SKM-1 treated with dmso at 0.1 percent for 144 hours (cell line): ENCODE results near the gene HNRNPDL.
A peak's percentile ranks its signal among the peaks of the same experiment; 100 is the strongest.
"Not testable (repeated sequence)": the region's sequence is repeated elsewhere in the genome, so short reads cannot be mapped to it uniquely, and the experiment has no call there.

ENCODE experiments used
- DNase-seq: peaks from one replicate; lab custom pipeline; 2025; ENCODE audit not compliant: unreplicated experiment; lab: John Stamatoyannopoulos, UW

Gene HNRNPDL

GRCh38 chr4:82390061-82390460, 40.2 kb downstream of the HNRNPDL start:
- DNase-seq = not testable (repeated sequence)

DNA sequence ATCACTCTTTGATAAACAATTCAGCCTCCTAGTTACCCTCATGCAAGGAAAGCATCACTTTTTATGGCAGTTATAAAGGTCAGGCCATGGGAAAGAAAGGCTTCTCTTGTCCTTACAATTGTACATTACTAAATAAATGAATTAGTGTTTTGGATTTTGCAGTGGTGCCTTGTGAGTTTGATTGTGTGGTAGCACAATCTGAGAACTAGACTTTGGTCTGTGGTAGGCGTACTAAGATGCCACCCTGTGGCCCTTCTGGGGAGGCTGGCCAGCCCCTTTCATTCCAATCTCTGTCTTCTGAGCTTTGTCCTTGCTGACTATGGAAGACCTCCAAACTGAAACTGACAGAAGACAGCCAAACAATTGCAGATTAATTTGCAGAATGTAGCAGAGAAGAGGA, 41.9 kb downstream of the HNRNPDL start:
- DNase-seq = no peak

DNA sequence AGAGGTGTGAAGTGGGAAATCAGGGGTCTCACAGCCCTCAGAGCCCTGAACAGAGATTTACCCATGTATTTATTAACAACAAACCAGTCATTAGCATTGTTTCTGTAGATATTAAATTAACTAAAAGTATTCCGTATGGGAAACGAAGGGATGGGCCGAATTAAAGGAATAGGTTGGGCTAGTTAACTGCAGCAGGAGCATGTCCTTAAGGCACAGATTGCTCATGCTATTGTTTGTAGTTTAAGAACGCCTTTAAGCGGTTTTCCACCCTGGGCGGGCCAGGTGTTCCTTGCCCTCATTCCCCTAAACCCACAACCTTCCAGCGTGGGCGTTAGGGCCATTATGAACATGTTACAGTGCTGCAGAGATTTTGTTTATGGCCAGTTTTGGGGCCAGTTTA, 44.0 kb downstream of the HNRNPDL start:
- DNase-seq = not testable (repeated sequence)

DNA sequence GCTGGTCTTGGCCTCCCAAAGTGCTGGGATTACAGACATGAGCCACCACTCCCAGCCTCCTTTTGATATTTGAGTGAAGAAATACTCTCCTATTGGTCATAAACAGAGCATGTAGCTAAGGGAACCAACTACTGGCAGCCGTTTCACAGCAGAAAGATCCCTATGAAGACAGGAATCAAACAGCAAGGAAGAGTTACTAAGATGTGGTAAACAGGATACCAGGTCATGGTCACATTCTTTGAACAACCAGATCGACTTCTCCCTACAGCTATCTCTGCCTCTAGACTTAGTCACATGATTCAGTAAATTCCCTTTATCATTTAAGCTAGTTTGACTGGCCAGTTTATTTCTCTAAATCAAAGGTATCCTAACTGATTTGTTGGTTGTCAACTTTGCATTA, 47.5 kb downstream of the HNRNPDL start:
- DNase-seq = no peak

DNA sequence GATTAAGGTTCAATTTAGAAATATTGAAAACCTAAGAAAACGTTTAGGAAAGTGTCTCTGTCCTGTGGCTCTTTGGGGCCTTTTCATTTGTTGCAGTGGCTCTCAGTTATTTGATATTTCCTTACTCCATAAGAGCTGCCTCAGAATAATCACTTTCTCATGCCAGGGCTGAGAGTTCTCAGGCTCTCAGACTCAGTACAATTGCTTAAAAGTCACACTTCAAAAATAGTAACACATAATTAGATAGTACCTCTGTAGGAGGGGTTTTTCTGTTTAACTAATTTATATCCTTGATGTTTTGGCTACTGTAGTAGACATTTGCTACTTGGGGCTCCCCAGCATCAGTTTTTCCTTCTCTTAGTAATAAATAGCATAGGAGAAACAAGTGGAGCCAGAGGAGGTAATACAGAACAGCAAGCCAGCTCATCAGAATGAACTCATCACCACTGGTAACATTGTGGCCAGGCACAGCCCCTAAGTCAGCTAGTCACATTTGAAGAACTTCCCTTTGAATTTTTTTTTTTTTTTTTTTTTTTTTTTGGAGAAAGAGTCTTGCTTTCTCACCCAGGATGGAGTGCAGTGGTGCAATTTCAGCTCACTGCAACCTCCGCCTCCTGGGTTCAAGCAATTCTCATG, 48.5 kb downstream of the HNRNPDL start:
- DNase-seq = no peak

DNA sequence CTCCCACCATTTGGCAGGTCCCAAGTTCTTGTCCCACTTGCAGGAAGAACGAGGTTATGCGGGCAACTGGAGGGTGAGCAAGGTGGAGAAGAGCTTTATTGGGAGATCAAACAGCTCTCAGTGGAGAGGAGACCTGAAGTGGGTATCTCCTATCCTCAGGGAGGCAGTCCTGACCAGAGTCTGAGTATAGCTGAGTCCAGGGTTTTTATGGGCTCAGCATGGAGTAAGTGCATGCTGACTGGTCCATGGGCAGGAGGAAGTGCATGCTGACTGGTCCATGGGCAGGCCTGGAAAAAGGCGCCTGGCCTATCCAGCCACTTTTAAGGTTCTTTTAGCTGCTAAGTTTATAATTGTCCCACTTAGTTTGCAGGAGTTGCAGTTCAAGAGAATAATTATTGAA, 49.0 kb downstream of the HNRNPDL start:
- no peak for DNase-seq

- DNase-seq = no peak
These were observed 49.4 kb downstream of the HNRNPDL start for GRCh38 chr4:82380831-82381230.

DNA sequence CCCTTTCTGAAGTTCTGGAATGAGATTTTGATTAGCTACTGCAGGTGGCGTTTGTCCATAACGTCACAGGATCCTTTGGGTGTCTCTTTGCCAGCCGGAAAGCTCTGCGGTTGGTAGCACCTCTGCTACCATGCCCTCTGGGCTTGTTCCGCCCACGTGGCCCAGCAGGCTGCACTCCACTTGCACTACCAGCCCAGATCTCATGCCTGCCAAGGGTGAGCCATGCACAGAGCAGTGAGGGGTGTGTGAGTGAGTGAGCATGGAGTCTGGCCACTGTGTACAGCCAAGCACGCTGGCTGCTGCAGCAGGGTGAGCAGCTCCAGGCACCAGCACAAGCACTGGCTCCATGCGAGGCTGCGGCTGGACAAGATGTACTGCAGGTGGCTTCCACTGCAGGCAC, 49.9 kb downstream of the HNRNPDL start:
- DNase-seq = no peak

GRCh38 chr4:82376109-82376508, 54.2 kb downstream of the HNRNPDL start:
- DNase-seq = no peak

- DNase-seq = peak; percentile 99
These were observed 56.2 kb downstream of the HNRNPDL start, which contains the start of gene HNRNPD for GRCh38 chr4:82373816-82374625. Gene HNRNPD, minus strand, starts transcription at chr4:82373991. Its CDS starts 313 bp downstream, at chr4:82373678.

- no peak for DNase-seq
These were observed 56.8 kb downstream of the HNRNPDL start for GRCh38 chr4:82373486-82373815.
